ENCODE results near the gene RHNO1. TPM values are rescaled to one million over a fixed set of nuclear protein-coding genes. Genes with fewer than 3 reads are reported as not detected.

Gene RHNO1
- total and polyA plus RNA-seq, 2 of the 4 experiments (the other 2 are of a cell fraction) = 26.1 to 30.6 TPM

GRCh38 chr12:2864198-2864597, 12.8 kb upstream of the RHNO1 start:
- 100% methylated on average over 5 of the region's 9 CpGs; no CpG with 5 or more reads in 1 of the 2 experiments for WGBS, 2 experiments (ENCODE audit: extremely low coverage in 2 of 2, insufficient read length in 1 of 2)
- ChIA-PET CTCF (interaction anchor here (0.6 to 1.6 kb wide), 2 partner anchors 10 to 108 kb away, joined by 3 to 6 read pairs; no protein-coding TSS in a partner anchor), POLR2A (ENCODE audit: unreplicated experiment) (no interaction called here)
- no peak overlapping the region for H2AK5ac ChIP-seq (ENCODE audit: low read depth, low read length)
- H3K23ac ChIP-seq (ENCODE audit: low read depth, low read length) = no peak overlapping the region
- no peak overlapping the region for H4K91ac ChIP-seq (ENCODE audit: insufficient read depth, low read depth, low read length)
- no peak overlapping the region for H3K14ac ChIP-seq (replicated peaks; ENCODE audit: low read depth, low read length)
- no peak overlapping the region for H3K56ac ChIP-seq (ENCODE audit: extremely low read depth, insufficient read depth, low read length)
- no peak overlapping the region for H3K4me3 ChIP-seq (ENCODE audit: insufficient read depth, low read depth, low read length)
- H3K4me1 ChIP-seq (ENCODE audit: control insufficient read depth, insufficient read depth, low read length) = peaks cover 7% of the 10 kb centered on the region
- no peaks in the 10 kb centered on the region for H3K9me3 ChIP-seq (ENCODE audit: control insufficient read depth, insufficient read depth, low read length)
- intact Hi-C loops (cut with micrococcal nuclease) = no loop called here
- no peak overlapping the region for H2AFZ ChIP-seq (replicated peaks; ENCODE audit: low read length, poor library complexity)
- H2BK15ac ChIP-seq (ENCODE audit: low read depth, low read length) = no peak overlapping the region
- peaks cover 25% of the 10 kb centered on the region for H3K36me3 ChIP-seq (ENCODE audit: control insufficient read depth, insufficient read depth, low read length)
- peaks cover 9% of the 10 kb centered on the region for H3K9me1 ChIP-seq (ENCODE audit: insufficient read depth, low read length)
- ATAC-seq (ENCODE audit: low read depth) (no peak), DNase-seq (no peak)
- H3K4me2 ChIP-seq (ENCODE audit: low read depth, low read length) = no peak overlapping the region
- no TSS peak for BruUV-seq (replicated peaks)
- no peak overlapping the region for H2BK20ac ChIP-seq (ENCODE audit: low read depth, low read length)
- no peak overlapping the region for H2AK9ac ChIP-seq (replicated peaks; ENCODE audit: low read depth, low read length, poor library complexity)
- no peaks in the 10 kb centered on the region for H3K27me3 ChIP-seq (ENCODE audit: control insufficient read depth, insufficient read depth, low read length)
- no peak overlapping the region for H3K4ac ChIP-seq (ENCODE audit: low read depth, low read length)
- H3K79me1 ChIP-seq (ENCODE audit: low read depth in 1 of 2, low read length in 2 of 2) = peaks cover 3 to 27% of the 10 kb centered on the region in 2 experiments; a peak in 3 of 4 replicates
- no peak overlapping the region for H3K27ac ChIP-seq (ENCODE audit: insufficient read depth, low read length)
- no peak overlapping the region for H2BK5ac ChIP-seq (ENCODE audit: low read depth, low read length, poor library complexity, severe bottlenecking)
- H3K18ac ChIP-seq (ENCODE audit: low read depth, low read length) = no peak overlapping the region
- H4K8ac ChIP-seq (ENCODE audit: low read depth in 2 of 2, low read length in 2 of 2) = no peak overlapping the region
- TF ChIP-seq SMC3 (IDR thresholded peaks at IDR 0.05; ENCODE audit: low read depth, low read length) = no peak
- TF ChIP-seq FOS (IDR thresholded peaks at IDR 0.05; ENCODE audit: low read depth, low read length) = no peak
- no peak for TF ChIP-seq CTCF (conservative IDR thresholded peaks at IDR 0.05; ENCODE audit: low read depth, low read length)
- no peak for TF ChIP-seq POLR2A (IDR thresholded peaks at IDR 0.05; ENCODE audit: low read depth, low read length)
- TF ChIP-seq BHLHE40 (IDR thresholded peaks at IDR 0.05; ENCODE audit: low read depth, low read length) = no peak
- TF ChIP-seq RCOR1 (IDR thresholded peaks at IDR 0.05; ENCODE audit: insufficient replicate concordance, low read length) = no peak
- TF ChIP-seq MXI1 (IDR thresholded peaks at IDR 0.05; ENCODE audit: borderline replicate concordance, low read depth, low read length) = no peak
- no peak for TF ChIP-seq CEBPB (IDR thresholded peaks at IDR 0.05; ENCODE audit: low read depth, low read length)
- no peak for TF ChIP-seq RFX5 (IDR thresholded peaks at IDR 0.05; ENCODE audit: low read depth, low read length)
- no peak for TF ChIP-seq NFE2L2 (IDR thresholded peaks at IDR 0.05; ENCODE audit: low read depth, low read length)
- no peak for TF ChIP-seq RAD21 (IDR thresholded peaks at IDR 0.05; ENCODE audit: low read length)
- TF ChIP-seq CHD1 (IDR thresholded peaks at IDR 0.05; ENCODE audit: low read depth, low read length) = no peak
- dilution Hi-C loops (cut with HindIII; ENCODE audit: low sequenced_read_pairs, unreplicated experiment) = no loop called here
- no peak overlapping the region for H2BK120ac ChIP-seq (ENCODE audit: low read depth, low read length)
- no peak overlapping the region for H4K5ac ChIP-seq (ENCODE audit: low read depth, low read length)
- H3K9ac ChIP-seq (ENCODE audit: low read depth, low read length) = no peak overlapping the region
- H4K20me1 ChIP-seq (ENCODE audit: insufficient read depth, low read length) = no peaks in the 10 kb centered on the region
- in situ Hi-C loops (cut with MboI; ENCODE audit: low sequenced_read_pairs) = no loop called here

Measured in IMR-90 (cell line).